Mucosa of stomach (tissue), 1 donor: ENCODE results near the gene NKD1.

ENCODE experiments used
- H3K27me3 ChIP-seq: one replicate; pipeline ENCODE4 v1.7.0; 2013; ENCODE audit warnings: mild to moderate bottlenecking, low read length; ENCODE audit not compliant: control insufficient read depth, insufficient read depth
- H3K36me3 ChIP-seq: one replicate; pipeline ENCODE4 v1.7.0; 2013; ENCODE audit warnings: low read length; ENCODE audit not compliant: control insufficient read depth, insufficient read depth
- H3K4me1 ChIP-seq: one replicate; pipeline ENCODE4 v1.7.0; 2013; ENCODE audit warnings: mild to moderate bottlenecking, low read length; ENCODE audit not compliant: control insufficient read depth, insufficient read depth
- H3K4me3 ChIP-seq: one replicate; pipeline ENCODE4 v1.7.0; 2013; ENCODE audit warnings: low read length
- H3K9ac ChIP-seq: one replicate; pipeline ENCODE4 v1.7.0; 2013; ENCODE audit warnings: mild to moderate bottlenecking, low read length, moderate library complexity
- H3K9me3 ChIP-seq: one replicate; pipeline ENCODE4 v1.7.0; 2013; ENCODE audit warnings: mild to moderate bottlenecking, low read length, moderate library complexity; ENCODE audit not compliant: control insufficient read depth
- donor health status: Pancreatic carcinoma.

The NKD1 gene

DNA sequence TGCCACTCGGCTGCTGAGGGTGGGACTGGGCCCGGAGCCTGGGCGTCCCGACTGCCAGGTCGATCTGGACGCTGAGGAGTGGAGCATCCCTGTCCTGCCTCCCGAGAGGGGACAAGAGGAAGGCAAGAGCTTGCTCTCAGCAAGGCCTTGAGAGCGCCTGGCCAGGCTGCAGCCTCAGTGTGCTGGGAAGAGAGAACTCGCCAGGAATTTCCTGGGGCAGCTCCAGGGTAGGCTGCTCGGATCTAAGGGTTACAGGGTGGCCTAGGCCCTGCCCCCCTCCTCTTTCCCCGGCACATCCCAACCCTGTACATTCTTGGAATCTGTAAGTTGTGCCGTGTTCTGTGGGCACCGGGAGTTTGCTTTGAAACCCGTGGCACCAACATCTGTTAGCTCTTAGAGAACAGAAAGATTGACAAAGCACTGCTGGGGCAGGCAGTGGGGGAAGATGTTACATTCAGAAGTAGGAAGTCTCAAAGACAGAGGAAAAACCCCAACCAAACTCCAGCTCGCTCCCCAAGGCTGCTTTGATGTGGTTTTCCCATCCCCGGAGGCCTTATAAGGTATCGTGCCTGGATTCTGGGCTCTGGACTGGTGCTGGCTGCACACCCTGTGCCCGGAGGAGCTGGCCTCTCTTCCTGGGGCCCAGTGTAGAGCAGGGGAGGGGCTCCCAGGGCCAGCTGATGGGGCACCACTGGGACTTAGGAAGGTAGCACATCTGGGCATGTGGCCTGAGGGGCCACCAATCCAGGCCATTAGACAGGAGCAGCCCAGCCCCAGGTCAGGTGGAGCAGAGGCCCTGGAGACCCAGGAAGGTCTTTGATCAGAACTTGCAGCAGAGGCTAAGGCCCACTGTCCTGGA lies 55.2 kb downstream of the NKD1 start:
- H3K4me1 ChIP-seq, result peaks cover 16% of the 10 kb centered on the region
- H3K9ac ChIP-seq, result no peak overlapping the region

DNA sequence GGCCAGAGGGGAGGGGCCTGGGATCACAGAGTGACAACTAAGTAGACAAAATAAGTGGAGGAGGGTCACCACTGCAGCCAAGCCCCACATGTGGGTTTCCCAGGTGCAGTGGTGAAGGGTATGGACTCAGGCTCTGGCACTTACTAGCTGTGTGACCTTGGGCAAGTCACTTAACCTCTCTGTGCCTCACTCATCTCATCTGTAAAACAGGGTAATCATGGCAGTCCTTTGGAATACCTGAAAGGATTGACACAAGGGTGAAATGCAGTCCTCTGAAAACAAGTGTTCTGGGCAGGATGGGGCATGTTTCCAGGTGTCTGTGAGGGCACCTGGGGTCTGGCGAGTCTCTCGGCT lies 55.8 kb downstream of the NKD1 start:
- H3K4me1 ChIP-seq, result peaks cover 15% of the 10 kb centered on the region
- no peaks in the 10 kb centered on the region for H3K27me3 ChIP-seq
- H3K4me3 ChIP-seq, result no peak overlapping the region
- H3K9me3 ChIP-seq, result no peaks in the 10 kb centered on the region
- no peaks in the 10 kb centered on the region for H3K36me3 ChIP-seq
- H3K9ac ChIP-seq, result no peak overlapping the region

More for the DNA sequence above, 55.2 kb downstream of the NKD1 start:
- Histone ChIP-seq H3K9me3 (no peaks in the 10 kb centered on the region), H3K27me3 (no peaks in the 10 kb centered on the region), H3K4me3 (no peak overlapping the region), H3K36me3 (no peaks in the 10 kb centered on the region)

DNA sequence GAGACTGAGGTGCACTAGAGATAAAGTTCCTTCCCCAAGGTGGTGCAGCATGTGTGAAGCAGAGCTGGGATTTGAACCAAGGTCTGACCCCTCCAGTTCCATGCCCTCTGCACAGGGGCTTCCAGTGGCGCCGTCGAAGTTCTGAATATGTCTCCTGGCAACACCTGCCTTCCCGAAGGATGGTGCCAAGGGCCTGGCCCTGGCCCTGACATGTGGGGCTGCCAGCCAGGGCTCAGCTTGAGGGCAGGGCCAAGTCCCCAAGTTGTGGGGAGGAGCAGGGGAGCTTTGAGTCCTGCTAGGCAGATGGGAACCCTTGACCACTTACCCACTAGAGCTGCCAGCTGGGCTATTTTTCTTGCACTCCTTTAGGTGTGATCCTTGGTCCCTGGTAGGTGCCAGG lies 56.4 kb downstream of the NKD1 start:
- Histone ChIP-seq H3K4me1 (peaks cover 15% of the 10 kb centered on the region), H3K4me3 (no peak overlapping the region), H3K36me3 (no peaks in the 10 kb centered on the region), H3K9me3 (no peaks in the 10 kb centered on the region), H3K9ac (no peak overlapping the region), H3K27me3 (no peaks in the 10 kb centered on the region)

DNA sequence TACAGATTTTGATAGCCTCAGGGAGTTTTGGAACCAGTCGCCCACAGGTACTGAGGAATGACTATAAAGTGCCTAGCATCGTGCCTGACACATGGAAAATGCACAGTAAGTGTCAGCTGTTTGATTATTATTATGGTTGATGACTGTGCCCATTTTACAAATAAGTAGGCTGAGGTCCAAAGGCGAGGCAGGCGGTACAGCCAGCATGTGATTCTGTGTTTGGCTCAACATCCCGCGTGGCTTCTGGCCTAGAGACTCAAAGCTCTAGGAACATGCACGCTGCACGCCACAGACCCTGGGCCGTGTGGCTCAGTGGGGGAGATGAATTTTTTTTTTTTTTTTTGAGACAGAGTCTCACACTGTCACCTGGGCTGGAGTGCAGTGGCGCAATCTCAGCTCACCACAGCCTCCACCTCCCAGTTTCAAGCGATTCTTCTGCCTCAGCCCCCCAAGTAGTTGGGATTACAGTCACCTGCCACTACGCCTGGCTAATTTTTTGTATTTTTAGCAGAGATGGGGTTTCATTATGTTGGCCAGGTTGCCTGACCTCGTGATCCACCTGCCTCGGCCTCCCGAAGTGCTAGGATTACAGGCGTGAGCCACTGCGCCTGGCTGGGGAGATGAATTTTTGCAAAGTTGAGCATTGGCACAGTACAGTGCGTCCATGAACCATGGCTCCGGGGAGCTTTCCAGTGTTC lies 57.7 kb downstream of the NKD1 start:
- Histone ChIP-seq H3K36me3 (no peaks in the 10 kb centered on the region), H3K4me3 (no peak overlapping the region), H3K4me1 (peaks cover 23% of the 10 kb centered on the region), H3K9me3 (no peaks in the 10 kb centered on the region), H3K27me3 (no peaks in the 10 kb centered on the region), H3K9ac (no peak overlapping the region)

DNA sequence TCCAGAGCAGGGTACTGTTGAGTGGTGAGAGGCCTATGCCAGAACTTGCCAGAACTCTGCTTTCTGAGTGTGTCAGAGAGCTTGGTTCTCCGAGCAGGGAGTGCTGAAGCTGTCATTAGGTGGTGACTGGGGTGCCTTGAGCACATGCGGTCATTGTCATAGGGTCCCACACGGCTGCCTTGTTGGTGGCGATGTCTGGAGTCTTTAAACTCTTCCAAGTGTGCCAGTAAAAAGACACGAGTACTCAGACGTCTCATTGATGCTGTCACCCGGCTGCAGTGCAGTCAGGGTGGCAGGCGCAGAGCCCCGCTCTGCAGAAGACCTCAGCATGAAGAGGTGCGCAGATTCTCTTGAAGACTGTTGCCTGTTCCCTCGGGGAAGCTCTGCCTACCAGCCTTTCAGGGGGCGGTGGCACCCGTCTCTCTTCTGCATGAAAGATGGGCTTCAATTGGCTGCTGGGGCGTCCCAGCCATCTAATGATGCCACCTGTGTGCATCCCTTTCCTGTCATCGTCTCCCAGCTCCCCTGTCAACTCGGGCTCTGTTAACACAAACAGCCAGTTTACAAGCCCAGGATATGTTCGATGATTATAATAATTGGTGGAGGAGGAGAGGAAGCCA lies 58.3 kb downstream of the NKD1 start:
- no peaks in the 10 kb centered on the region for H3K36me3 ChIP-seq
- no peaks in the 10 kb centered on the region for H3K9me3 ChIP-seq
- H3K27me3 ChIP-seq, result no peaks in the 10 kb centered on the region
- no peak overlapping the region for H3K4me3 ChIP-seq
- no peak overlapping the region for H3K9ac ChIP-seq
- H3K4me1 ChIP-seq, result peaks cover 24% of the 10 kb centered on the region

DNA sequence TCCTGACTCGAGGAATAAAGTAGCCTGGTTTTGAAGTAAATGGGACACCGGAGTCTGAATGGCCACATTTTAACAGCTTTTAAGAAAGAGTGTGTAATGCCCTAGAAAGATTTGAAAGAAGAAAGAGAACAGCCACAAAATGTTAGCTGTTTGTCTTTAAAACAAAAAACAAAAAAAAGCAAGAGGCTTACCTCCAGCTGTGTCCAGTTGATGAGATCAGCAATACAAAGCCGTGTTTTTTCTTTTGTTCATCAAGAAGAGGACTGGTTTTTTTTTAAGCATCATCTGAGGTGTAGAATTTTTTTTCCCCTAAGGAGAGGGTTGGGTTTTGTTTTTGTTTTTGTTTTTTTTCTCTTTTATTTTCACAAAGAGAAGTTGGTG lies 58.8 kb downstream of the NKD1 start:
- Histone ChIP-seq H3K9me3 (no peaks in the 10 kb centered on the region), H3K36me3 (no peaks in the 10 kb centered on the region), H3K4me3 (no peak overlapping the region), H3K9ac (no peak overlapping the region), H3K4me1 (peaks cover 19% of the 10 kb centered on the region), H3K27me3 (no peaks in the 10 kb centered on the region)

DNA sequence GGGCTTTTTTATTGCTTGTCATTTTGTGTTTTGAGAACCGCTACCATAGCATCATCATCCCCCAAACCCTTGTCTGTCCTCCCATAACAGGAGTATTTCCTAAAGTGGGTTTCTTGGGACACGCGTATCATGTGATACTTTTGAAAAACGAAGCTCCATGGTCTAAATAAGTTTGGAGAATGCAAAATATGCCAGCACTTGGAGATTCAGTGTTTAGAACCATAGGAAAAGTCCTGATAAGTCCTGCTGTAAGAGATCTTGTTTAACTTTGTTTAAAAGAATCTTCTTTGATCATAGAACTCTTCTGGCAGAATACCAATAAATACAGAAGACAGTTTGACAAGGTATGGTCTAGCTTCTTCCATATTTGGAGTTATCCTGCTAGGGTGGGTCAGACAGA lies 59.3 kb downstream of the NKD1 start:
- H3K4me3 ChIP-seq, result no peak overlapping the region
- H3K36me3 ChIP-seq, result no peaks in the 10 kb centered on the region
- no peak overlapping the region for H3K9ac ChIP-seq
- H3K27me3 ChIP-seq, result no peaks in the 10 kb centered on the region
- no peaks in the 10 kb centered on the region for H3K9me3 ChIP-seq
- peaks cover 15% of the 10 kb centered on the region for H3K4me1 ChIP-seq

DNA sequence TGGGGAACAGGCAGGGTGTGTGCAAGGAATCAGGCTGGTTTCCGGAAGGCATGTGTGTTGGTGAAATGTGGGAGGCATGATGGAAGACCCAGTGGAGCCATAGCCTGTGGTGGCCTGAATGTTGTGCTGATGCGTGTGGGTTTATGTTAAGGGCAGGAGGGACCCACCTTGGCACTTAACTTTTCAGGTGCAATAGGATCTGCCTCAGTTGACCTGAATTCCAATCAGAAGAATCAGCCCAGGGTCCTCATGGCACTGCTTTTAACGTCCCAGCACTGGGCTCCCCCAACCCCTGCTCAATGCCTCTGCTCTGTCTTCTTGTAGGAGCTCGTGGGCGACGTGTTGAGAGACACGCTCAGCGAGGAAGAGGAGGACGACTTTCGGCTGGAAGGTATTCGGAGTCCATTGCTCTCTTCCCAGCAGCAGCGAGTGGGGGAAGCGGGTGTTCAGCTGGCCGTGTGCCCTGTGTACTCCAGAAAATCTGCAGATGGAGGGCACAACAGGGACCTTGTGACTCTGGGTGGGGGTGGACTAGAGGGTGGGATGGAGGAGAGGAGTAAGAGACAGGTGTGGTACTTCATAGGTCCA lies 59.9 kb downstream of the NKD1 start:
- Histone ChIP-seq H3K4me1 (peaks cover 9% of the 10 kb centered on the region), H3K9ac (no peak overlapping the region), H3K9me3 (no peaks in the 10 kb centered on the region), H3K27me3 (no peaks in the 10 kb centered on the region), H3K4me3 (no peak overlapping the region), H3K36me3 (no peaks in the 10 kb centered on the region)

DNA sequence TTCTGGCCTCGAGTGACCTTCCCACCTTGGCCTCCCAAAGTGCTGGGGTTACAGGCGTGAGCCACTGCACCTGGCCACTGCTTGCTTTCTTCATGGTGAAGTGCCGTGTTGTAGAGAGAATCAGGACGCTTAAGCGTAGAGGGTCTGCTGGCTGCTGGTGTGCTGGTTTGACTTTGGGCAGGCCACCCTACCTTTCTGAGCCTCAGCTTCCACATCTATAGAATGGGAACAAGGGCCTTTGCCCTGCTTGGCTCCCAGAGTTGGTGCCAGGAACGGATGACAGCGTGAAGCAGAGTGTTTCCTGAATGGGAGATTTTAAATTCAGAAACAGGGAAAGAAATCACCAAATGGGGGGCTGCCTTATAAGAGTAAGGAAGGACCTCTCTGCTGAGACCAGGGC lies 60.9 kb downstream of the NKD1 start:
- H3K9me3 ChIP-seq, result no peaks in the 10 kb centered on the region
- H3K36me3 ChIP-seq, result no peaks in the 10 kb centered on the region
- H3K4me1 ChIP-seq, result peaks cover 9% of the 10 kb centered on the region

DNA sequence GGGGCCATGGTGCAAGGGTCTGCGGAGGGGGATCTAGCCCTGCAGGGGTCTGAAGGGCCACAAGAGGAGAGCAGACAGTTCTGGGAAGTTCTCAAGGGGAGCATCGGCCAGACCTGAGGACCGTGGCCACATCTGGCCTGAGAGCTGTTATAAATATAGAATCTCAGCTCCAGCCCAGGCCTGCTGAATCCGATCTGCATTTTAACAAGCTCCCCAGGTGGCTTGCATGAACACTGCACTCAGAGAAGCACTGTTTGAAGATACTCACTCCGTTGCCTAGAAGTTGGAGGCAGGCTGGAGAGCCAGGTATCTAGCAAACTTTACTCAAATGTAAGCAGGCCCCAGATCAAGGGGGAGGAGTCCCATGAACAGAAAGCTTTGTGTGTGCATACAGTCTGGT lies 61.3 kb downstream of the NKD1 start:
- no peak overlapping the region for H3K9ac ChIP-seq
- no peaks in the 10 kb centered on the region for H3K36me3 ChIP-seq
- H3K4me3 ChIP-seq, result no peak overlapping the region
- H3K9me3 ChIP-seq, result no peaks in the 10 kb centered on the region
- peaks cover 11% of the 10 kb centered on the region for H3K4me1 ChIP-seq
- no peaks in the 10 kb centered on the region for H3K27me3 ChIP-seq

More for the DNA sequence above, 60.9 kb downstream of the NKD1 start:
- Histone ChIP-seq H3K27me3 (no peaks in the 10 kb centered on the region), H3K4me3 (no peak overlapping the region), H3K9ac (no peak overlapping the region)

DNA sequence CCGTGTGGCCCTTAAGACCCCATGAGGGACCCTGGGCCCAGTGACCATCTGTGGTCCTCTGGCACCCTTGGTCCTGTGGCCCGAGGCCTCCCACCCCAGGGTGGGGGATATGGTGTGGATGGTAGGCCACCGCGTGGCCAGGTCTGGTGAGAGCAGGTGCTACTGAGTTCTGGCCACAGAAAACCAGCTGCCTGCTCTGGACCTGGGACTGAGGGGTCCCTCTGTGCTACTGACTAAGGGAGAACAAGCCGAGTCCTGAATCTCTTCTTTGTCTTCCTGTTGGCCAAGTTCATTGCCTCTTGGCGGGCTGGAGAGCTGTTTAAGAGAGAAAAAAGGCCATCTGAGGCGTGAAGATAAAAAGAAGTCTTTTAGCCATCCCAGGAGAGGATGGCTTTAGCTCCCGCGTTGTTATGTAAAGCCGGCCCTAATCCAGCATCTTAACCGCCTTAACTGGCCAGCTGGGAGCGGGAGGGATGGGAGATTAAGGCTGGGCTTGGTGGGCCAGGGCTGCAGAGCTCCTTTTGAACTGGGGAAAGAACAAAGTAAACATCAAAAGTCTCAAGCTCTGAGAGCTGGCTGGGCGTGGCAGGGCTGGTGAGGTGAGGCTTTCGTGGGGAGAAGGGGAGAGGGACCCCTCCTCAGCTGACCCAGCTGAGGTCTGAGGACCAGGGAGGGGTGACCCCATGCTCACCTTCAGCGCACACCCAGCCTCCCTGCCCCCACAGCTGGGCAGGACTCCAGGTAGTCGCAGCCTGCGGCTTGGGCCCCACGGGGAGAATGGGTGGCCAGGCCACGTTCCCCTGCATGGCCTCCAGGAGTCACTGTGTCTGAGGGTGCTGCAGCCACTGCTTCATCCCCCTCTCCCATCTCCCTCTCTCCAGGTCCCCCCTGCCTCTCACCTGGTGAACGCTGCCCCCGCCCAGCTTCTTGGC lies 62.4 kb downstream of the NKD1 start:
- H3K4me3 ChIP-seq, result no peak overlapping the region
- no peaks in the 10 kb centered on the region for H3K27me3 ChIP-seq
- H3K9me3 ChIP-seq, result no peaks in the 10 kb centered on the region
- H3K9ac ChIP-seq, result no peak overlapping the region
- peaks cover 12% of the 10 kb centered on the region for H3K4me1 ChIP-seq
- no peaks in the 10 kb centered on the region for H3K36me3 ChIP-seq
